Fibroblast of mammary gland (primary cell): ENCODE data around the gene PLA2G4A.

Experiments used
- DNase-seq: peaks from one replicate; pipeline ENCODE4 v3.0.0-alpha.2; 2010; ENCODE audit warnings: low read depth
- H3K4me3 ChIP-seq: 2 replicates; pipeline ENCODE4 v1.5.1; 2011; ENCODE audit warnings: low read depth, mild to moderate bottlenecking, low read length, moderate library complexity; ENCODE audit not compliant: control insufficient read depth
- TF ChIP-seq, protein P1 (sequence below): conservative IDR thresholded peaks from 2 replicates; pipeline ENCODE4 v1.5.1; 2011; ENCODE audit warnings: low read depth, low read length, inconsistent platforms; ENCODE audit not compliant: control insufficient read depth, insufficient read depth

PLA2G4A gene

GRCh38 chr1:187010571-187011309 lies 182.0 kb downstream of the PLA2G4A start:
- H3K4me3 ChIP-seq, result no peak overlapping the region

DNA sequence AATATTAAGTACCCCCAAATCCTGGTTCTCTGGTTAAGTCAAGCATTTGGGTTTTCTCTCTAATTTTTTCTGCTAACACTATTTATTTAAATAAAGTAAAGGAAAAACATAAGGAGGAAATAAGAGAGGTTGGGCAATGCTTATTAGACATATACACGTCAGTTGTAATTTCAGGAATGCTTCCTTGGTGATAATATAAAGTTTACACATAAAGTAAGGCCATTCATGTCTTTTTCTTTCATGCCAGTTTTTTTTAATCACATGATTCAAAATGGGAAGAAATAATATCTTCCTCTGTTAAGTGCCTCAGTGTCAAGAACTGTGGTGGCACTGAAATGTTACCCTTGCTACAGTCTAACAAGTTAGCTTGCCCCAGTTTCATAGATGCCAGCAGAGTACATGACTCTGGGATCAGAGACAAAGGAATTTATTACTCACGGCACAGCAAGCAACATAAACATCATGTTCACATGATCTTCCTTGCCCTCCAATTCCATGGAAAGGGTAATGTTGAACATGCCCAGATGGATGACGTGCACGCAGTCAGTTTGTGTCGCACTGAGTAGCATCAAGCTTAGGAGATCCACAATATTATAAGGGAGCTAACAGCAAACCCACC lies 184.9 kb downstream of the PLA2G4A start:
- DNase-seq, result no peak
- H3K4me3 ChIP-seq, result no peak overlapping the region
- TF ChIP-seq, protein P1, sequence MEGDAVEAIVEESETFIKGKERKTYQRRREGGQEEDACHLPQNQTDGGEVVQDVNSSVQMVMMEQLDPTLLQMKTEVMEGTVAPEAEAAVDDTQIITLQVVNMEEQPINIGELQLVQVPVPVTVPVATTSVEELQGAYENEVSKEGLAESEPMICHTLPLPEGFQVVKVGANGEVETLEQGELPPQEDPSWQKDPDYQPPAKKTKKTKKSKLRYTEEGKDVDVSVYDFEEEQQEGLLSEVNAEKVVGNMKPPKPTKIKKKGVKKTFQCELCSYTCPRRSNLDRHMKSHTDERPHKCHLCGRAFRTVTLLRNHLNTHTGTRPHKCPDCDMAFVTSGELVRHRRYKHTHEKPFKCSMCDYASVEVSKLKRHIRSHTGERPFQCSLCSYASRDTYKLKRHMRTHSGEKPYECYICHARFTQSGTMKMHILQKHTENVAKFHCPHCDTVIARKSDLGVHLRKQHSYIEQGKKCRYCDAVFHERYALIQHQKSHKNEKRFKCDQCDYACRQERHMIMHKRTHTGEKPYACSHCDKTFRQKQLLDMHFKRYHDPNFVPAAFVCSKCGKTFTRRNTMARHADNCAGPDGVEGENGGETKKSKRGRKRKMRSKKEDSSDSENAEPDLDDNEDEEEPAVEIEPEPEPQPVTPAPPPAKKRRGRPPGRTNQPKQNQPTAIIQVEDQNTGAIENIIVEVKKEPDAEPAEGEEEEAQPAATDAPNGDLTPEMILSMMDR, result no peak

More at GRCh38 chr1:187010571-187011309, 182.0 kb downstream of the PLA2G4A start:
- TF ChIP-seq, protein P1, result no peak
- DNase-seq, result no peak

DNA sequence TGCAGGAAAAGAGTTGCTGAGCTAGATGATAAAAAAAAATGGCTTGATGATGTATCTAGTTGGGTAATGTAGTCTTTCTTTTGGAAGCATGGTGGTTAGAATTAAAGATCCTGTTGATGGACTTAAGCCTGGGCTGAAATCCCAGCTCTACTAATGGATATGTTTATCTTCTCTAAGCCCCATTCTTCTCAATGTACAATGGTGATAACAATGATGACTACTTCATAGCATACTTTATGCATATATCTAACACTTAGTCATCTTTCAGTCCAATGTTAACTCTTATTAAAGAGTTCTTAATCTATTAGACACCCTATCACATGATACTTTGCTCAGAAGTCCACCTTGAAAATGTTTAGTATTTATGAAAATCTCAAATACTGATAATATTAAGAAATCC lies 189.5 kb downstream of the PLA2G4A start:
- H3K4me3 ChIP-seq, result no peak overlapping the region
- TF ChIP-seq, protein P1, result no peak
- no peak for DNase-seq

DNA sequence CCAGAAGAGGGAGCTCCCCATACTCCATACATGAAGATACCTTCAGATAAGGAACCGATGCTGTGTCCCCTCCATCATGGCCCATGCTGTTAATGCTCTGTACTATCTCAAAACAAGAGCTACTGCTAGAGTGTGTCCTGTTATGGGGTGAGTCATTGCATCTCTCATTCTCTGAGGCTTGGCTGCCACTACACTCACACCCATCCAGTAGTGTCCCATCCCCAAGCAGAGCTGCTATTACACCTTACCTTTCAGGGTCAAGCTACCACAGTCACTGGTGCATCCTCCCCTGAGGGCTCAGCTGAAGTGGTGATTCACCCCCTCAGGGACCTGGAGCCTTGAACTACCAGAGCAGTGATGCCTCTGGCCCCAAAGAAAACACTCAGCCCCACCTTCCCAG lies 198.5 kb downstream of the PLA2G4A start:
- DNase-seq, result no peak
- TF ChIP-seq, protein P1, result no peak
- no peak overlapping the region for H3K4me3 ChIP-seq

- DNase-seq, result no peak
- H3K4me3 ChIP-seq, result no peak overlapping the region
- TF ChIP-seq, protein P1, result no peak
These were observed 203.7 kb downstream of the PLA2G4A start for GRCh38 chr1:187032316-187032981.

DNA sequence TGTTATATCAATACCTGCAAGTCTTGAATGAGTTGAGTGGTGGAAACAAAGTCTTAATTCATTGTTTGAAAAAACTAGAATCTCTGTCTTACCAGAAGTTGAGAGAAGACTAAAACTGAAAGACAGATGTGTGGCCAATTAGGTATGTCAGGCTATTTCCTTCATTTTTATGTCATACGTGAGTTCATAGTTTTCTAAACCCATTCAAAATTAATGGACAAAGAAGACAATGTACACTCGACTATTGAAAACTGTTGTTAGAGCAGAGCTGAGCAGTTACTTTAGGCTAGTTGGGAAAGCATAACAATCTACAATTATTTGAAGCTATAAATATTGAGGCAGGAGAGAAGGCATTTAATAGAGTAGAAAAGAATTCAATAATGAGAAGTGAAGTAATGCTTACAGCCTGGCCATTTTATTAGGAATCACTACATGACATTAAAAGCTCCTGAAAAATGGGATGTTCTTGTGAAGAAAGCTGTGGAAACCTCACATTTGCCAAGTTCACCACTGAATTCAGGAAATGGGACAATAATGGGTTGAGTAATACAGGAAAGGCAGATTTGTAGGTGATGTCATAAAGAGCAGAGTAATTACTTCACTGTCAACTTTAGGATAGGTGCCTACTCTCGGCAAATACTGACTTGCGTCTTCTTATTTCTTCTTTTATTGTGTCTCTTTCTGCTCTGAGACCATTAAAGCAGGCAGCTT lies 204.4 kb downstream of the PLA2G4A start:
- peak; percentile 2 for DNase-seq
- H3K4me3 ChIP-seq, result no peak overlapping the region
- TF ChIP-seq, protein P1, result no peak
